GM18511 (cell line): Measurements from ENCODE around the gene CCDC85C.

Experiments
- ATAC-seq: cut with Tn5 transposase; IDR thresholded peaks from one replicate; pipeline ENCODE4 v1.9.1; 2021; ENCODE audit warnings: mild to moderate bottlenecking, moderate library complexity; ENCODE audit not compliant: unreplicated experiment

Gene CCDC85C

GRCh38 chr14:99592933-99593753 lies 10.9 kb downstream of the CCDC85C start:
- ATAC-seq, result no peak

- no peak for ATAC-seq
Observed at GRCh38 chr14:99592394-99592793, 11.6 kb downstream of the CCDC85C start.

GRCh38 chr14:99590746-99591555 lies 13.1 kb downstream of the CCDC85C start:
- ATAC-seq, result no peak

- ATAC-seq, result no peak
Observed at GRCh38 chr14:99589651-99590530, 14.1 kb downstream of the CCDC85C start.

- ATAC-seq, result no peak
Observed at GRCh38 chr14:99589031-99589441, 15.0 kb downstream of the CCDC85C start.

GRCh38 chr14:99587460-99588278 lies 16.3 kb downstream of the CCDC85C start:
- ATAC-seq, result no peak

- no peak for ATAC-seq
Observed at GRCh38 chr14:99586761-99587459, 17.1 kb downstream of the CCDC85C start.

- no peak for ATAC-seq
Observed at GRCh38 chr14:99586054-99586760, 17.8 kb downstream of the CCDC85C start.

GRCh38 chr14:99584823-99585222 lies 19.2 kb downstream of the CCDC85C start:
- no peak for ATAC-seq

- no peak for ATAC-seq
Observed at GRCh38 chr14:99581938-99582337, 22.1 kb downstream of the CCDC85C start.

- no peak for ATAC-seq
Observed at GRCh38 chr14:99581374-99581773, 22.6 kb downstream of the CCDC85C start.

GRCh38 chr14:99579903-99580571 lies 24.0 kb downstream of the CCDC85C start:
- no peak for ATAC-seq

- no peak for ATAC-seq
Observed at GRCh38 chr14:99579120-99579836, 24.7 kb downstream of the CCDC85C start.

- no peak for ATAC-seq
Observed at GRCh38 chr14:99578541-99579101, 25.4 kb downstream of the CCDC85C start.

GRCh38 chr14:99576761-99577705 lies 27.0 kb downstream of the CCDC85C start:
- ATAC-seq, result no peak

GRCh38 chr14:99576304-99576703 lies 27.7 kb downstream of the CCDC85C start:
- no peak for ATAC-seq
